GM19351 (cell line): ENCODE data around the gene CTIF.

Experiments used
- ATAC-seq: cut with Tn5 transposase; IDR thresholded peaks from one replicate; pipeline ENCODE4 v1.9.1; 2021; ENCODE audit warnings: mild to moderate bottlenecking, moderate library complexity; ENCODE audit not compliant: unreplicated experiment

The CTIF gene

GRCh38 chr18:48617844-48618497 lies 79.1 kb downstream of the CTIF start:
- no peak for ATAC-seq

- ATAC-seq = no peak
Observed at GRCh38 chr18:48619016-48619415, 80.2 kb downstream of the CTIF start.

GRCh38 chr18:48619501-48619900 lies 80.7 kb downstream of the CTIF start:
- ATAC-seq = no peak

GRCh38 chr18:48620071-48620470 lies 81.2 kb downstream of the CTIF start:
- no peak for ATAC-seq

- ATAC-seq = no peak
Observed at GRCh38 chr18:48621240-48621639, 82.4 kb downstream of the CTIF start.

- ATAC-seq = peak; percentile 63
Observed at GRCh38 chr18:48621815-48622555, 83.2 kb downstream of the CTIF start.

- no peak for ATAC-seq
Observed at GRCh38 chr18:48622911-48623431, 84.1 kb downstream of the CTIF start.

- ATAC-seq = no peak
Observed at GRCh38 chr18:48623468-48624235, 84.8 kb downstream of the CTIF start.

- no peak for ATAC-seq
Observed at GRCh38 chr18:48624856-48625255, 86.0 kb downstream of the CTIF start.

GRCh38 chr18:48627216-48627615 lies 88.4 kb downstream of the CTIF start:
- ATAC-seq = no peak

GRCh38 chr18:48629730-48630324 lies 91.0 kb downstream of the CTIF start:
- ATAC-seq = no peak

GRCh38 chr18:48631851-48632250 lies 93.0 kb downstream of the CTIF start:
- no peak for ATAC-seq

- ATAC-seq = no peak
Observed at GRCh38 chr18:48632676-48633257, 93.9 kb downstream of the CTIF start.

- ATAC-seq = no peak
Observed at GRCh38 chr18:48634491-48634890, 95.7 kb downstream of the CTIF start.

GRCh38 chr18:48634975-48635374 lies 96.1 kb downstream of the CTIF start:
- ATAC-seq = no peak

- no peak for ATAC-seq
Observed at GRCh38 chr18:48635806-48636205, 97.0 kb downstream of the CTIF start.

GRCh38 chr18:48636436-48636835 lies 97.6 kb downstream of the CTIF start:
- no peak for ATAC-seq

- no peak for ATAC-seq
Observed at GRCh38 chr18:48637081-48637990, 98.5 kb downstream of the CTIF start.

GRCh38 chr18:48638451-48638850 lies 99.6 kb downstream of the CTIF start:
- ATAC-seq = no peak
